KOPT-K1 (cell line): Measurements from ENCODE around the gene IQCK.
"Not testable (repeated sequence)": the region's sequence is repeated elsewhere in the genome, so short reads cannot be mapped to it uniquely, and the experiment has no call there.

Source experiments
- H3K27ac ChIP-seq: fragments of 200-600 bp; sonication (generic); 2 replicates; pipeline ENCODE4 v1.5.1; 2016; ENCODE audit warnings: antibody characterized with exemption, mild to moderate bottlenecking, low read depth, low read length; ENCODE audit not compliant: poor library complexity, severe bottlenecking
- H3K36me3 ChIP-seq: fragments of 200-600 bp; sonication (generic); 2 replicates; pipeline ENCODE4 v1.5.1; 2017; ENCODE audit warnings: antibody characterized with exemption, mild to moderate bottlenecking, low read length, moderate library complexity; ENCODE audit not compliant: insufficient read depth
- H3K9me3 ChIP-seq: fragments of 200-600 bp; sonication (generic); 2 replicates; pipeline ENCODE4 v1.5.1; 2017; ENCODE audit warnings: antibody characterized with exemption, low read length, mild to moderate bottlenecking; ENCODE audit not compliant: insufficient read depth, poor library complexity, severe bottlenecking

Gene IQCK

DNA sequence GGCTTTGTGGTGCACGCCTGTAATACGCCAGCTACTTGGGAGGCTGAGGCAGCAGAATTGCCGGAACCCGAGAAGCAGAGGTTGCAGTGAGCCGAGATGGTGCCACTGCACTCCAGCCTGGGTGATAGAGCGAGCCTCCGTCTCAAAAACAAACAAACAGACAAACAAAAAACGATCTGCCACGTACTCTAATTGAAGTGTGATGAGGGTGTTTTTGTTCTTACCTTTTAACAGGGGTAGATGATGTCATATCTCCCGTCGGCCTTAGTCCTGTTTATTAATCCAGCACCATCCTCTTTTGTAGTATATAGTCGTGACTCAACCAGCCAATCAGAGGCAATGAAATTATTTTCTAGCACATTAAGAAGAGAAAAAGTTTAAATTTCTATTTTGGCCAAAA, 58.5 kb downstream of the IQCK start:
- Histone ChIP-seq H3K36me3 (no peaks in the 10 kb centered on the region), H3K9me3 (no peaks in the 10 kb centered on the region), H3K27ac (no peak overlapping the region)

GRCh38 chr16:19780321-19780720, 62.2 kb downstream of the IQCK start:
- no peak overlapping the region for H3K27ac ChIP-seq
- H3K9me3 ChIP-seq: no peaks in the 10 kb centered on the region
- no peaks in the 10 kb centered on the region for H3K36me3 ChIP-seq

DNA sequence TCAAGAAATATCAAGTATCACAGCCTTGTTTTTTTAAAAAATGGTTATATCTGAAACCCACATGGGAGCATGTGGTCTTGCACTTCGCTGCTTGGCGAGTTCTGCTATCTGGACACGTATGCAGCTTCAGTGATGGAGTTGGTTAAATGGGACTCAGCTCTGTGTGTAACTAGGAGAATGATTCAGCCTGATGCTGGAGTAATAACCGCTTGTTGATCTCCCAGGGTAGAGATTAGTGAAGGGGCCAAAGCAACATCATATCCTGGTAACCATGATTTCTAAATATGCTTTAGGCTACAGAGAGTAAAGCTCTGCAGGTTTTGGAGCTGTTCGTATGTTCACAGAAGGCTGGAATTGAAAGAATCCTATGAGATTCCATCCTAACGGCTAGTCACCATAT, 63.2 kb downstream of the IQCK start:
- Histone ChIP-seq H3K36me3 (no peaks in the 10 kb centered on the region), H3K9me3 (no peaks in the 10 kb centered on the region), H3K27ac (no peak overlapping the region)

DNA sequence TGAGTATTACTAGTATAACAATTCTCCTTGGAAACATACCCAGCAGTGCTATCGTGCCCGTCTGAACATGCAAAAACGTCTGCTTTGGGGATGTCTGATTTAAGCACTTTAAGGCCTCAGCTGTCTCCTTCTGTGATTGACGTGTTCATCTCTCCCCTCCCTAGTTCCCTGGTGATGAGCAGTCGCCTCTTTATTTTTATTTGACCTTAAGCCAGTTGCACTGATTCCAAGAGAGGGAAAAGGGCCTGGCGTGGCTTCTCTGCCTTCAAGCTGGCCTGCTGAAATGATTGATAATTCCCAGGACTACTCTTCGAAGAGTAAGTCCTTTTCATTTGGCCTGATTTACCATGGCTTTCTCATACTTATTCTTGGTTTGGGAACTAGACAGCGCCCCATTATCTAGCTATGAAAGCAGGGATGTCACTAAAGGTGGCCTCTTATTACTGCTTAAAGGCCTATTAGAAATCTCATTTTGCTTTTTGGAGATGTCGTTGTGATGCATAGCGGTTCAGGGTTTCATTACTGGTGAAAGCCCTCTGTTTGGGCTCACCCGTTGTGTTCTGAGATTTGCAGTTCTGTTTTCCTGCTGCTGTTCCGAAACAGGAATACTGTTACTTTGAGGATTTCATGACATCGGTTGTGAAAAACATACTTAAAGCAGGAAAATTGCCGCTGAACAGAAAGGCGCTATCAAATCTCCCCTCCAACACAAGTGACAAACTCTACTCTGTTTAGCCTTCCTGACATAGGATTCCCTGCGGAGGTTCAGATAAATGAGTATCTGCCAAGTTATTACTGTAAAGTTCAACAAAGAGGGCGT, 65.5 kb downstream of the IQCK start:
- Histone ChIP-seq H3K27ac (no peak overlapping the region), H3K36me3 (no peaks in the 10 kb centered on the region), H3K9me3 (no peaks in the 10 kb centered on the region)

DNA sequence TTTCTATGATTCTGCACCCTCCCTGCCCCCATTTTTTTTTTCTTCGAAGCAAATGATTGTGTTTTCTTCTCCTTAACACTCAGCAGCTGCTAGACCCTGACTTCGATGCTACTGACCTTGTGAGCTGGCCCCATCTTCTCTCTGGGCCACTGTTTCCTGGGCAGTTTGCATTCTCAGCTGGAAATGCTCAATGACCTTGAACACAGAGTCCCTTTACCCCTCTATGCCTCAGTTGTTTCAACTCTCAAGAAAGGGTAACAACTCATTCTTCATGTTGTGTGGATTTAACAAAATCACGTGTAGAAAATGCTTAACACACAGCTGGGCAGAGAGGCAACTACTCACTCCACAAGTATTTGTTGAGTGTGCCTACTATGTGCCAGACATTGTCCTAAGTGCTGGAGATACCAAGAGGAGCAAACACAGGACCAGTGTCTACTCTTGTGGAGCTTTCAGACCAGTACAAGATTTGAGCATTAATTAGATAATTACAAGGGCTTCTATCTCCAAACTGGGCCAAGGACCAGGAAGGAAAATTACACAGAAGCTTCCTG, 66.2 kb downstream of the IQCK start:
- H3K36me3 ChIP-seq: no peaks in the 10 kb centered on the region
- H3K27ac ChIP-seq: no peak overlapping the region
- no peaks in the 10 kb centered on the region for H3K9me3 ChIP-seq

GRCh38 chr16:19785081-19785480, 67.0 kb downstream of the IQCK start:
- no peak overlapping the region for H3K27ac ChIP-seq
- H3K9me3 ChIP-seq: no peaks in the 10 kb centered on the region
- H3K36me3 ChIP-seq: no peaks in the 10 kb centered on the region

DNA sequence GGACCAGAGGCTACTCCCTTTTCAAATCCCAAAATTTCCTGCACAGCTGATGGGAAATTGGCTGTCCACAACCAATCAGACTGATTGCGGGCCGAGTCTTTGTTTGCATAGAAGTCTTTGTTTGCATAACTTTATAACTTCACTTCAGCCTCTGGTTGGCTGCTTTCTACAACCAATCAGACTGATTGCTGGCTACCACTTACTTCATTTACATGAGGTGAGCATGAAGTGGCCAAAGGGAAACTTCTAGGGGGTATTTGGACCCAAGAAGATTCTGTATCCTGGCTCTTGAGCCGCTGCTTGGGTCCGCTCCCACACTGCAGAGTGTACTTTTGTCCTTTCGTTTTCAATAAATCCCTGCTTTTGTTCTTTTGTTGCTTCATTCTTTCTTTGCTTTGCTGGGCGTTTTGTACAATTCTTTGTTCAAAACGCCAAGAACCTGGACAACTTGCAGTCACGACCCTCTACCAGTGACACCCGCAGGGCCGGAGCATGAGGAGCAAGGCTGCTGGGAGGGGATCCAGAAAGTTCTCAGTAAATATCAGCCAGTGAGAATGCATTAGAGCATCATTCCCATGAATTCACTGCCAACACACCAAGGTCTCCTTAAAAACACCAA, 67.5 kb downstream of the IQCK start:
- Histone ChIP-seq H3K27ac (no peak overlapping the region), H3K36me3 (no peaks in the 10 kb centered on the region), H3K9me3 (no peaks in the 10 kb centered on the region)

DNA sequence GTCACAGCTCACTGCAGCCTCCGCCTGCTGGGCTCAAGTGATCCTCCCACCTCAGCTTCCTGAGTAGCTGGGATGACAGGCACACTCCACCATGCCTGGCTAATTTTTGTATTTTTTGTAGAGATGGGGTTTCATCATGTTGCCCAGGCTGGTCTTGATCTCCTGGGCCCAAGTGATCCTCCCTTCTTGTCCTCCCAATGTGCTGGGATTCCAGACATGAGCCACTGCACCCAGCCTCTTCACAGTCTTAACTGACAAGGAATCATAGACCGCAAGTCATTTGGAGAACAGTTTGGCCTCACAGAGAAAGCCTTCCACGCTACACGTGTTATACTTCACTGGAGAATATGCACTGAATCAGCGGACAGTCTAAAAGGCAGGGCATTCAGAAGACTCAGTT, 83.3 kb downstream of the IQCK start:
- not testable (repeated sequence) for H3K27ac ChIP-seq, H3K36me3 ChIP-seq
- peaks cover 13% of the 10 kb centered on the region for H3K9me3 ChIP-seq

DNA sequence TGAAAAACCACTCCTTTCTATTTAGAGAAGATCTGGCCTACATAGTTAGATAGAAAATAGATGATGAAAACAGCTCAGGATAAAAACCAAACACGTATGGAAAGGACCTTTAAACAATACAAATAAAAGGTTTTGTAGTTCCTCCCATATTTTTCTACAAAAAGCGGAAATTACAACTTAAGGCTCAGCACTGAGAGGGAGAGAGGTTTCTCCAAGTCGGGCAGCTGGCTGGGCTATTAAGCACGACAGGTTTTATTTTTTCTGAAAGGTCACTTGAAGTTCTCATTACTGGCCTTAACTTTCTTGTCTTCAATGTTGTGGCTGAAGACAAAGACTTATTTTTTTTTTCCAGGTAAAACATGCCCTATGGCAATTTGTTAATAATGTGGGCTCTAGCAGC, 83.8 kb downstream of the IQCK start:
- H3K27ac ChIP-seq, H3K36me3 ChIP-seq: not testable (repeated sequence)
- peaks cover 14% of the 10 kb centered on the region for H3K9me3 ChIP-seq

DNA sequence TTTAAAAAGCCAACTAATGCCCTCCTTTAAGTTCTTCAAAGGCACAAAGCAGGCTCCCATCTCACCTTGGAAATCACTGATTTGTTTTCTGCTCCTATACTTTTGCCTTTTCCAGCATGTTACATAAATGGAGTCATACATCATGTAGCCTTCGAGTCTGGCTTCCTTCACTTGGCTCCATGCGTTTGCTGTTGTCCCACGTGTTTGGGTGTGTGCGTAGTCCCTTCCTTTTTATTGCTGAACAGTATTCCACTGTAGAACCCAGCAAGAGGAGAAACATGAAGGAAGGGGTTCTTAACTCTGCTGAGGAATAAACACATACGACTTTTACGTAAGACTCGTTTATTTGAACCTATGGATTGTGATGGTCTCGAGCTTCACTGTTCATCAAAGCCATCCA, 84.5 kb downstream of the IQCK start:
- Histone ChIP-seq H3K36me3 (no peaks in the 10 kb centered on the region), H3K27ac (no peak overlapping the region), H3K9me3 (peaks cover 19% of the 10 kb centered on the region)

DNA sequence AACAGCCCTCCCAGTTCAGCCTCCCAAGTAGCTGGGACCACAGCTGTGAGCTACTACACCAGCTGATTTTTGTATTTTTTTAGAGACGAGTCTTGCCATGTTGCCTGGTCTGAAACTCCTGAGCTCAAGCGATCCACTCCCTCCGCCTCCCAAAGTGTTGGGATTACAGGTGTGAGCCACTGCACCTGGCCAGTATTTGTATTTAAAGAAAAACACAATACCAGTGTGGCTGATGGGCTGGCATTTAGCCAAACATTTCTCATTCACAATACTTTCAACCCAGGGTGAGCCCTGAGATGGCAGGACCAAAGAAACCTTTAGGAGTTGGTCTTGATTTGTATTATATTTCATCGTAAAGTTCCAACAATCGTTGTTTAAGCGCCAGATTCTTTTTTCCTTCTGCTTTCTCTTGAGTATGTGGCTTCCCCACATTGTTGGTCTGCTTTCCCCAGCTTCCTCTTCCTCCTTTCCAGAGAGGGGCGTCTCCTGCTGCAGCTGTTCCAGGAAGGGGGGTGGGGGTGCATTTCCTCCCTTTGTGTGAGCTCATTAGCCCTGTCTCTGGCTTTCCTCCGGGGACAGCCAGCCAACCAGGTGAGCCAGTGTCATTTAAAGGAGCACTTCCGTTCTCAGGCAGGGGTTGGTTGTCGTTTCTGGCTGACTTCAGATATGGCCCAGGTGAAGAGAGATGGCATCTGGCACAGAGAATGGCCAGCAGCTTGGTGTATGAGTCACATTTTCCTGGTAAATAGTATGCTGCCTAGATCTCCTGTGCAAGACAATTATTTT, 86.7 kb downstream of the IQCK start:
- Histone ChIP-seq H3K27ac (no peak overlapping the region), H3K36me3 (no peaks in the 10 kb centered on the region), H3K9me3 (peaks cover 19% of the 10 kb centered on the region)

- Histone ChIP-seq H3K9me3 (peaks cover 19% of the 10 kb centered on the region), H3K36me3 (no peaks in the 10 kb centered on the region), H3K27ac (no peak overlapping the region)
These were observed 87.5 kb downstream of the IQCK start for GRCh38 chr16:19805459-19806162.

GRCh38 chr16:19808061-19808641, 90.1 kb downstream of the IQCK start:
- Histone ChIP-seq H3K9me3 (peaks cover 24% of the 10 kb centered on the region), H3K27ac (no peak overlapping the region)

DNA sequence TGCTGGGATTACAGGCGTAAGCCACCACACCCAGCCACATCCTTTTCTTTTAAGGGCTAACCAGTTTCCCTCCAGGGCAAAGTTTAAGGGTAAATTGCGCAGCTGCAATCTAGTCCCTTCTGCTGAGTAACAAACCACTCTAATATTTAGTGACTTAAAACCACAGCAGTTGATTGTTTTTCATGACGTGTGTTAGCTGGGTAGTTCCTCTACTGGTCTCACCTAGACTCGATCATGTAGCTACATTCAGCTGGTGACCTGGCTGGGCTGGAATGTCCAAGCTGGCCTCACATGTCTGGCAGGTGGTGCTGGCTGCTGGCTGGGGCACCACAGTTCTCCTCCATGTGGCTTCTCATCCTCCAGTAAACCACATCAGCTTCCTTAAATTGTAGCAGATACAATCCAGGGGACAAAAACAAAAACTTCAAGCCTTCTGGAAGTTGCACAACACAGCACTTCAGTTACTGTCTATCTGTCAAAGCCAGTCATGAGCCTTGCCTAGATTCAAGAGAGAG, 91.1 kb downstream of the IQCK start:
- no peaks in the 10 kb centered on the region for H3K36me3 ChIP-seq
- peaks cover 28% of the 10 kb centered on the region for H3K9me3 ChIP-seq
- H3K27ac ChIP-seq: no peak overlapping the region

More at GRCh38 chr16:19808061-19808641, 90.1 kb downstream of the IQCK start:
- H3K36me3 ChIP-seq: no peaks in the 10 kb centered on the region
